ENCODE data around the gene GMEB1. TPM values are rescaled to one million over a fixed set of nuclear protein-coding genes. Genes with fewer than 3 reads are reported as not detected.

The GMEB1 gene
- total RNA-seq, 2 experiments from 2014 or later, result 21.4 to 21.8 TPM

DNA sequence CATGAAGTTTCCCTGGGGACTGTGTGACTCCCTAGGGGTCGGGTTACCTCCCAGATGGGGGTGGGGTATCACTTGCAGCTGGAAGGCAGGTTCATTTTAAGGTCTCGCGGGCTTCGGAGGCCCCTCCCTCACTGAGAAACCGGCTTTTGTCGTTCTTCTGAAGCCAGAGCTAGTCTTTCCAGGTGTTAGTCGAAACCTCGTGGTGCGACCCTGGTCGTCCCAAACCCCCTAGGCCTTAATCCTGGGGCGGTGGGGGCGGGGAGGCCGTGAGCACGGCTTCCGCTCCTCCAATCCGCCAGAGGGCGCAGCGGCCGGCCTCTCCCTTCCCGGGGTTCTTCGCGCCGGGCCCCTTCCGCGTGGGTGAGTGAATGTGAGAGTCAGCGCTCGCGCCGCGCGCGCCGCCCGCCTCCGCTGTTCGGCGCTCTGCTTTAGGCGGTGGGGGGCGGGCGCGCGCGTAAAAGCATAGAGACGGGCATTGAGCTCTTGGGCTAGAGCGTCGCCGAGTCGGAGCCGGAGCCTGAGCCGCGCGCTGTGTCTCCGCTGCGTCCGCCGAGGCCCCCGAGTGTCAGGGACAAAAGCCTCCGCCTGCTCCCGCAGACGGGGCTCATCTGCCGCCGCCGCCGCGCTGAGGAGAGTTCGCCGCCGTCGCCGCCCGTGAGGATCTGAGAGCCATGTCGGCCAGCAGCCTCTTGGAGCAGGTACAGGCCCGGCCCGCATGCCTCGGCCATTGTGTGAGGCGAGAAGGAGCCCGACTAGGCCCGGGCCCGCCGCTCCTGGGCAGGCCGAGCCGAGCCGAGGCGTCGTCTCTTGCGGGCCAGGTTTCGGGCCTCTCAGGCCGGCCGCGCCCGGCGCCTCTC, 68.1 kb downstream of the GMEB1 start, which contains the start of gene YTHDF2:
Gene YTHDF2 (plus strand): TSS at position 491 of the 857 bp plus-strand sequence. CDS start 181 bp downstream, at position 672.
- ChIA-PET POLR2A (interaction anchor here (0.5 to 1.3 kb wide), 19 partner anchors 9 to 445 kb away, joined by 3 to 29 read pairs (median 5); partner anchors contain the start of genes GMEB1, RNU11 and TAF12), CTCF (interaction anchor here (0.6 to 2.4 kb wide), 24 partner anchors 8 to 220 kb away, joined by 3 to 17 read pairs (median 4); partner anchors contain the start of genes GMEB1 and TAF12)

DNA sequence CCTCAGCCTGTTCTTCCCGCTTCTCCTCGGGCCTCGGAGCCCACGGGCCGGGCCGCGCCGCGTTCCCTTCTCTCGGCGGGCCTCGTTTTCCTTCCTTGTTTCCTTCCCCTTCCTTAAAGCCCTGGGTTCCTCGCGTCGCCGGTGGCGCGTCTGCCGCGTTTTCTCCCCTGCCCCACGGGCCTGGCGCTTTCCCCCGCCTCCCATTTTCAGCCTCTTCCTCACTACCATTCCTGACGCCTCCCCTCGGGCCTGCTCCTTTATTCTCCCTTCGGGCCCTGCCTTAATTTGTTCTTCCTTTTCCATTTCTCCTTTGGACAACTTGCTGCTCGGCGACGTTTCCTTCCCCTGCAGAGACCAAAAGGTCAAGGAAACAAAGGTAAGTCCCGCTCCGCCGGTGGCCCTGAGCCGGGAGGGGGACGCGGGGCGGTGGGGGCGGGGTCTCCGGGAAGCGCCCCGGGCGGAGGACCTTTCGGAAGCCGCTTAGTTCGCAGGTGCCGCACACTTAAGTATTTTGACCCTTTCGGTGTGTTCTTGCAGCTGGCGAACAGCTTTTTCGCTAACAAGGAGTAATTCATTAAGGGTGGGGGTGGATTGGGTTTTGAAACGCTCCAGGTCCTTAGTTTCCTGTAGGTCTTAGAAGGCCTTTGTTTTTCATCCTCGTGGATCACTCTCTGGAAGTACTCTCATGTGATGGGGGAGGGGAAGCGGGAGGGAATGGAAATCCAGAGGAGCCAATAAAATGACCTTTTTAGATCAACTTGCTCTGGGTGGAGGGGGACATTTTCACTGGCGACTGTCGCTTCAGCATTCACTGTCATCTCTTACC, 68.9 kb downstream of the GMEB1 start:
- ChIA-PET CTCF (interaction anchor here (0.6 to 2.4 kb wide), 17 partner anchors 8 to 221 kb away, joined by 3 to 17 read pairs (median 5); partner anchors contain the start of genes GMEB1 and TAF12), POLR2A (interaction anchor here (0.5 to 1.3 kb wide), 14 partner anchors 8 to 445 kb away, joined by 3 to 29 read pairs (median 6); partner anchors contain the start of genes GMEB1, RNU11 and TAF12)

DNA sequence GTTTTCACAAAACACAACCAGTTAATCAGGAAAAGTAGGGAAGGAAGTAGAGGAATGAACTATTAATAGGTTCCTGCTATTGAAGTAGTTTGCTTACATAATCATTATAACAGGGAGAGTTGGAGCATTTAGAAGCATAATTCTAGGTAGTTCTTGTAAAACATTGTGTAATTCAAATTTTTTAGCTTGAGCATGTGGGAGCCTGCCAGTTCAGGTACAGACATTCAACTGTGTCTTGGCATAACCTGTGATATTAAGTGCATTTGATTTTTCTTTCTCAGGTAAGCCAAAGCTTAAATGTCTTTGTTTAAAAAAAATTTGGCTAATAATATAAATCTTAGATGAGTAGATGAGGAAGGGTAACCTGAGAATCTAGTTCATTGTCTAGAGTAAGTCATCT, 71.5 kb downstream of the GMEB1 start:
- CTCF ChIA-PET, result interaction anchor here (1.4 kb wide), 1 partner anchor 137 kb away, joined by 4 read pairs; no protein-coding TSS in a partner anchor
- POLR2A ChIA-PET, result interaction anchor here (1.1 kb wide), 1 partner anchor 14 kb away, joined by 9 read pairs; no protein-coding TSS in a partner anchor

DNA sequence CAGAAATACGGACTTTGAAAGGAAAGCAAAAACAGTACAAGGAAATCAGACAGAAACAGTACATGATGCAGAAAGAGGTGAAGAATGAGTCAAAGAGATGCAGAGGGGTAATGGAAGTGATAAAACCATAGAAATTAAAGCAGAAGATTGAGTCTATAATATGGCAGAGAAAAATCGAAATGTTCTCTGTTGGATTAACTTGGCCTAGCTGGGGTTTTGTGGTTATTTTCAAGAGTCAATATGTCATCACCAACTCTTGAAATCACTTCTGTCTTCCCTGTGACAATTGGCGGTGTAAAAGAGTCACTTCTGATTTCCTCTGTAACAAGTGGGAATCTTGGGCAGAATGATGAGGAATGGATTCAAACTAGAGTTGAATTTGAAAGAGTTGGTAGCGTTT, 75.6 kb downstream of the GMEB1 start:
- POLR2A ChIA-PET, result interaction anchor here (0.6 kb wide), 1 partner anchor 287 kb away, joined by 4 read pairs; no protein-coding TSS in a partner anchor
- CTCF ChIA-PET, result no interaction called here

DNA sequence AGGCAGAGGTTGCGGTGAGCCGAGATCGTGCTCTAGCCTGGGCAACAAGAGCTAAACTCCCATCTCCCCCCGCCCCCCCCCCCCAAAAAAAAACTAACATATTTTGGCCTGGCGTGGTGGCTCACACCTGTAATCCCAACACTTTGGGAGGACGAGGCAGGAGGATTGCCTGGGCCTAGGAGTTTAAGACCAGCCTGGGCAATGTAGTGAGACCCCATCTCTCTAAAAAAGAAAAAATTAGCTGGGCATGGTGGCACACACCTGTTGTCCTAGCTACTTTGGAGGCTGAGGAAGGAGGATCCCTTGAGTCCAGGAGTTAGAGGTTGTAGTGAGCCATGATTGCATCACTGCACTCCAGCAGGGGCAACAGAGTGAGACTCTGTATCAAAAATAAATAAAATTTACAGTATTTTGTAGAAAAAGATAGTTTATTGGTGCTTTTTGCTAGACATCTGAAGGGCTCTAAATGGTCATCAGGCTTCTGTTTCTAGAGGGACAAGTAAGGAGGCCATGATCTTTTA, 77.1 kb downstream of the GMEB1 start:
- ChIA-PET CTCF (interaction anchor here (0.6 to 0.7 kb wide), 4 partner anchors 9 to 399 kb away, joined by 3 to 4 read pairs (median 3); partner anchors contain the start of gene YTHDF2), POLR2A (interaction anchor here (0.8 kb wide), 1 partner anchor 9 kb away, joined by 3 read pairs; the partner anchor contains the start of gene YTHDF2)

DNA sequence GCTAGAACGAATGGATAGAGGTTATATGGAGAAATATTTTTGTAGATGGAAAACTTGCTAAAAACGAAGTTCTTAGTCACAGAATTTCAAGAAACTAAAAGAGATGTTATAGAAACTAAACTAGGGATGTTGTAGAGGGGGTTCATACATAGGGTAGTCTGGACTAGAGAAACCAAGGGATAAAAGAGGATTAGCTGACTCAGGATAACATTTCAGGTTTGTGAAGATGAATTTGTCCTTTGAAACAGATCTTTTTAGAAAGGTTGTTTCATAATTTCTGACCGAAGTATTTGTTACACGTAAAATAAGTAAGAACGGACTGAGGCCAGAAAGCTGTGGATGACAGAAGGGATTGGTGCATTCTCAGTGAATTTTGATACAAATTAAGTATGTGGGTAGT, 81.7 kb downstream of the GMEB1 start:
- POLR2A ChIA-PET, result interaction anchor here (1.0 to 1.3 kb wide), 2 partner anchors 8 to 14 kb away, joined by 3 to 5 read pairs; partner anchors contain the start of gene YTHDF2

DNA sequence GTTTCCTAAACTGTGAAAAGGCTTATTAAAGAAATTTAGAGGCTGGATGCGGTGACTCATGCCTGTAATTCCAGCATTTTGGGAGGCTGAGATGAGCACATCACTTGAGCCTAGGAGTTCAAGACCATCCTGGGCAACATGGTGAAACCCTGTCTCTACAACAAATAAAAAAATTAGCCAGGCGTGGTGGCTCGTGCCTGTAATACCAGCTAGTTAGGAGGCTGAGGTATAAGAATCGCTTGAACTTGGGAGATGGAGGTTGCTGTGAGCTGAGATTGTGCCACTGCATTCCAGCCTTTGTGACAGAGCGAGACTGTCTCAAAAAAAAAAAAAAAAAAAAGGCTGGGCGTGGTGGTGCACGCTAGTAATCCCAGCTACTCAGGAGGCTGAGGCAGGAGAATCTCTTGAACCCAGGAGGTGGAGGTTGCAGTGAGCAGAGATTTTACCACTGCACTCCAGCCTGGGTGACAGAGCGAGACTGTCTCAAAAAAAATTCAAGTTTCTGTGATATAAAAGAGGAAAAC, 82.2 kb downstream of the GMEB1 start:
- CTCF ChIA-PET, result interaction anchor here (2.5 kb wide), 1 partner anchor 15 kb away, joined by 8 read pairs; the partner anchor contains the start of gene YTHDF2
- POLR2A ChIA-PET, result interaction anchor here (1.0 to 1.3 kb wide), 2 partner anchors 8 to 14 kb away, joined by 3 to 5 read pairs; partner anchors contain the start of gene YTHDF2

More for the DNA sequence above, 81.7 kb downstream of the GMEB1 start:
- CTCF ChIA-PET, result no interaction called here

DNA sequence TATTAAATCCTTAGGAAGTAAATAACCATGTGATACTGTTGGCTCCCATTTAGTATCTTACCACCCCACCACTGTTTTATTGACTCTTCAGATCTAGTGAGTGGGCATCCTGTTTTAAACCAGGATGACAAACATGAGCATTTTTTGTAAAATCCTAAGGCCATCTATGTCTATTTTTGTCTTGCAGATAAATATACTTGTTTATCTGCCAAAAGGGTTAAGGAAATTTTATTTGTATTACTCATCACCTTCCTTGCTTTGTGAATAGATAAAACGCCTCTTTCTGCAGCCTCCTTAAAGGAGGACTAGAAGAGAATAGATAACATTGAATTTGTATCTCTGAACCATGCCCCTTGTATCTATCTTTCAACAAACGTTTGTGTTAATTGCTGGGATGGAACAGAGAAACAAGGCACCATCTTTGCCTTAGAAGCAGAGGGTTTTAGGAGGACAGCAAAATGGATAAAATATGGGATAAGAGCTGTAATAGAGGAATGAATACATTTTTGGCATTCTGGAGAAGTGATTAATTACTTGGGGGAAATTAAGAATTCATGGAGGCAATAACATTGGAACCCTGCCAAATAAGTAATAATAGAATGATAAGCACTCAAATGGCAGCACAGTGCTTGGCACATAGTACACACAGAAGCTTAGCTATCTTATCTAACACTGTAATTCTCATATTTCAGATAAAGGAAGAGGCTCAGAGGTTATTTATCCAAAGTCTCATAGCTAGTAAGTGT, 82.9 kb downstream of the GMEB1 start:
- ChIA-PET POLR2A (interaction anchor here (1.3 kb wide), 1 partner anchor 15 kb away, joined by 5 read pairs; the partner anchor contains the start of gene YTHDF2), CTCF (interaction anchor here (0.6 to 2.5 kb wide), 2 partner anchors 15 to 46 kb away, joined by 5 to 8 read pairs; partner anchors contain the start of gene YTHDF2)

DNA sequence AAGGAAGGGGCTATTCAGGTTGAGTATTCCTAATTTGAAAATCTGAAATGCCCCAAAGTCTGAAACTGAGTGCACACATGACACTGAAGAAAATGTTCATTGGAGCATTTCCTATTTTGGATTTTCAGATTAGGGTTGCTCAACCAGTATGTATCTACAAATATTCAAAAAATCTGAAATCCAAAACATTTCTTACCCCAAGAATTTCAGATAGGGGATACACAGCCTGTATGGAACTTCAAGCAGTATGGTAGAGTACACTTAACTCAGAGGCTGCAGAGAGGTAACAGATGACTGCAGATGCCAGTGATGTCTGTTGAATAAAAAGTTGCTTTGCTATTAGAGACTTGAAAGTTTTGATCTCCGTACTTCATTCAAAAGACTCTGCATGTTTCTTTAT, 87.1 kb downstream of the GMEB1 start:
- CTCF ChIA-PET, result no interaction called here
- POLR2A ChIA-PET, result no interaction called here

DNA sequence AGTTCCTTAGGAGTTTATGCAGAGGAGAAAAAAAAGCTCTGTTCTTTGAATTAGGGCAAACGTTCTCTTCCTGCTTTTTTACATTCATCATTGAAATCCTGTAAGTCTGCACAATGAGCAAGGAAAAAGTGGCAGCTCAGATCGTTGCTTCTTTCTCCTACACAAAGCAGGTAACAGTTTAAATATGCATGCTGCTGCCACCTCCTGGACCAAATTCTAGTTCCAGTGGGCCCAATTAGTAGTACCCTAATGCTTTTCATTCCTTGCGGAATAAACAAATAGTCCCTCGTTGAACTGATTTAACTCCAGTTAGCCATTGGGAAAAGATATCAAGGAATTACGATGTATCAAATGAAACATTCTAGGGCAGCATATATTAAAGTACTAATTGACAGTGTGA, 88.3 kb downstream of the GMEB1 start:
- CTCF ChIA-PET, result interaction anchor here (2.0 kb wide), 1 partner anchor 19 kb away, joined by 6 read pairs; no protein-coding TSS in a partner anchor
- POLR2A ChIA-PET, result no interaction called here

DNA sequence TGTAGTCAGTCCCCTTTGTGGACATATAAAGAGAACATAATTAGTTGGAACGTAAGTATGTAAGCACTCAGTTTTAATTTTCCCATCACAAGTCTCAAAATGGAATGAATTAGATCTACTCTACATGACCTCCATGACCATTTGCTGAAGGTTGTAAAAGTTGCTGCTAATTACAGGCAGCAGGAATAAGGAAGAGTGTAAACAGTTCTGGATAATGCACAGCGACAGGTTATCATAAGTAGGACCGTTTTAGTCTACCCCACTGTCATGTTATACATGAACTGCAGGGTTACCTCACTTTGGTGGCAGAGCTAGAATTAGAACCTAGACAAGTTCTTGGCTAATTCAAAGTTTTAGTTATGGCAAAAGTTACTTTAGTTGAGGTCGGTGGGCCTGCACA, 89.8 kb downstream of the GMEB1 start:
- ChIA-PET POLR2A (interaction anchor here (0.7 kb wide), 1 partner anchor 8 kb away, joined by 3 read pairs; no protein-coding TSS in a partner anchor), CTCF (interaction anchor here (0.9 to 2.0 kb wide), 2 partner anchors 17 to 22 kb away, joined by 3 to 6 read pairs; partner anchors contain the start of gene YTHDF2)

DNA sequence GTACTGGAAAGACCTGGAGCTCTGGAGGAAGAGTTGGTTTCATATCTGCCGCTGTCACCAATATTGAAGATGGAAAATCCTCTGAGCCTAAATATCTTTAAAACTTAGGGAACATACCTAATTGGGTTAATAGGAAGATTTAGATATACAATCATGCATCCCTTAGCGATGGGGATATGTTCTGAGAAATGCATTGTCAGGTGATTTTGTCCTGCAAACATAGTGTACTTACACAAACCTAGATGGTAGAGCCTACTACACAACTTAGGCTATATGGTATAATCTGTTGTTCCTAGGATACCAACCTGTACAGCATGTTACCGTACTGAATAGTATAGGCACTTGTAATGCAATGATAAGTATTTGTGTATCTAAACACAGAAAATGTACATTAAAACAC, 90.7 kb downstream of the GMEB1 start:
- ChIA-PET POLR2A (interaction anchor here (0.6 kb wide), 1 partner anchor 22 kb away, joined by 4 read pairs; the partner anchor contains the start of gene YTHDF2), CTCF (interaction anchor here (0.5 to 0.9 kb wide), 2 partner anchors 23 to 54 kb away, joined by 3 read pairs; partner anchors contain the start of gene YTHDF2)

DNA sequence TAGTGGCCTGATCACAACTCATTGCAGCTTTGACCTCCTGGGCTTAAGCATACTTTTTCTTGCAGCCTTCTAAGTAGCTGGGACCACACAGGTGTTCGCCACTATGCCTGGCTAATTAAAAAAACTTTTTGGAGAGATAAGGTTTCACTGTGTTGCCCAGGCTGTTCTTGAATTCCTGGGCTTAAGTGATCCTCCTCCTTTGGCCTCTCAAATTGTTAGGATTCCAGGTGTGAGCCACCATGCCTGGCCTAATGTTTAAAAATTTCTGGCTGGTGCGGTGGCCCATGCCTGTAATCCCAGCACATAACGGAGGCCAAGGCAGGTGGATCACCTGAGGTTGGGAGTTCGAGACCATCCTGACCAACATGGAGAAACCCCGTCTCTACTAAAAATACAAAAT, 92.6 kb downstream of the GMEB1 start:
- CTCF ChIA-PET, result interaction anchor here (1.2 kb wide), 1 partner anchor 116 kb away, joined by 3 read pairs; no protein-coding TSS in a partner anchor
- POLR2A ChIA-PET, result no interaction called here

DNA sequence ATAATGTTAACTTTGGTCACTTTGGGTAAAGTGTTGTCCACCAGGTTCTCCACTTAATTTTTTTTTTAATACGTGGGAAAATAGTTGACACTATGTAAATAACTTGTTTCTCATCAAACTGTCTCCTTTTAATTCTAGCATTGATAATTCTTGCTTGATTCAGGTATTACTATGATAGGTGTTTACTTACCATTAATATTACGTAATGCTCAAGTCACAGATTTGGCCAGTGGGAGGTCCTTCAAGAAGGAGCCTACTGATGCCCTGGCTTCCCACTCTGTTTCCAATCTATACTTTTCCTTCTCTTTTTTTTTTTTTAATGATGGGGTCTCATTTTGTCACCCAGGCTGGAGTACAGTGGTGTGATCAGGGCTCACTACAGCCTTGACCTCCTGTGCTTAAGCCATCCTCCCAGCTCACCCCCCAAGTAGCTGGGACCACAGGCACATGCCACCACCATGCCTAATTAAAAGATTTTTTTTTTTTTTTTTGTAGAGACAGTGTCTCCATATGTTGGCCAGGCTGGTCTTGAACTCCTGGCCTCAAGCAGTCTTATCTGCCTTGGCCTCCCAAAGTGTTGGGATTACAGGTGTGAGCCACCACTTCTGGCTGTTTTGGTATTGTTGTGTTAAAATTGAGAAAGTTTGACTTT, 98.1 kb downstream of the GMEB1 start:
- POLR2A ChIA-PET, result no interaction called here
- CTCF ChIA-PET, result no interaction called here

Data from activated CD8-positive, alpha-beta memory T cell treated with anti-CD3 and anti-CD28 coated beads for 36 hours (primary cell).